IgD-negative memory B cell (primary cell): ENCODE measurements around the gene PHF24. TPM values are rescaled to one million over a fixed set of nuclear protein-coding genes. Genes with fewer than 3 reads are reported as not detected.
A peak's percentile ranks its signal among the peaks of the same experiment; 100 is the strongest.
"Not testable (repeated sequence)": the region's sequence is repeated elsewhere in the genome, so short reads cannot be mapped to it uniquely, and the experiment has no call there.

Experiments
- H3K27ac Mint-ChIP-seq, 3 donors: one replicate each; pipeline ENCODE4 v1.8.0; 2020 to 2022; ENCODE audit warnings: mild to moderate bottlenecking in 3 of 3, mixed read lengths in 3 of 3, moderate library complexity in 1 of 3
- H3K27me3 Mint-ChIP-seq: one replicate; pipeline ENCODE4 v1.8.0; 2021; ENCODE audit warnings: mixed read lengths
- H3K36me3 Mint-ChIP-seq: one replicate; pipeline ENCODE4 v1.8.0; 2020; ENCODE audit warnings: mild to moderate bottlenecking, mixed read lengths
- H3K4me1 Mint-ChIP-seq, 3 donors: one replicate each; pipeline ENCODE4 v1.8.0; 2020 to 2022; ENCODE audit warnings: mixed read lengths in 3 of 3, mild to moderate bottlenecking in 1 of 3
- H3K4me3 Mint-ChIP-seq, 4 donors: one replicate each; pipeline ENCODE4 v1.8.0; 2020 to 2022; ENCODE audit warnings: mild to moderate bottlenecking in 4 of 4, mixed read lengths in 4 of 4, moderate library complexity in 3 of 4
- H3K9me3 Mint-ChIP-seq, 3 donors: one replicate each; pipeline ENCODE4 v1.8.0; 2020 to 2021; ENCODE audit warnings: mixed read lengths in 3 of 3, mild to moderate bottlenecking in 1 of 3
- polyA plus RNA-seq: library from polyadenylated mRNA; unstranded; fragments of 300-500 nt; fragmentation: Illumina TruSeq; gene quantifications from one replicate; pipeline ENCODE4 v1.2.3, GENCODE V29; 2021

PHF24 gene
- polyA plus RNA-seq: 0.06 TPM

- Mint-ChIP-seq H3K9me3 (no peaks in the 10 kb centered on the region), H3K27ac (no peak within 1 kb of the TSS)
Measured at GRCh38 chr9:34957492-34958410, at the start of gene PHF24. Gene PHF24, plus strand, starts transcription at chr9:34958285. Its CDS starts 13,014 bp downstream, at chr9:34971299.

GRCh38 chr9:34927061-34927460 lies 31.0 kb upstream of the PHF24 start:
- H3K27ac Mint-ChIP-seq: peak overlapping the region in 1 of 3 donors; percentile 47
- peaks cover 10 to 17% (median 17%) of the 10 kb centered on the region in 3 donors for H3K9me3 Mint-ChIP-seq
- H3K4me3 Mint-ChIP-seq: no peak overlapping the region
- peaks cover 2% of the 10 kb centered on the region for H3K36me3 Mint-ChIP-seq
- H3K27me3 Mint-ChIP-seq: peaks cover 10% of the 10 kb centered on the region
- H3K4me1 Mint-ChIP-seq: no peaks in the 10 kb centered on the region

More at GRCh38 chr9:34957492-34958410, at the start of gene PHF24:
- peaks cover 35% of the 10 kb centered on the region for H3K27me3 Mint-ChIP-seq
- peak within 1 kb of the TSS; percentile 67 to 79 (median 74) for H3K4me3 Mint-ChIP-seq
- H3K36me3 Mint-ChIP-seq: no peaks in the 10 kb centered on the region
- H3K4me1 Mint-ChIP-seq: peaks cover 0 to 4% (median 0%) of the 10 kb centered on the region in 3 donors

DNA sequence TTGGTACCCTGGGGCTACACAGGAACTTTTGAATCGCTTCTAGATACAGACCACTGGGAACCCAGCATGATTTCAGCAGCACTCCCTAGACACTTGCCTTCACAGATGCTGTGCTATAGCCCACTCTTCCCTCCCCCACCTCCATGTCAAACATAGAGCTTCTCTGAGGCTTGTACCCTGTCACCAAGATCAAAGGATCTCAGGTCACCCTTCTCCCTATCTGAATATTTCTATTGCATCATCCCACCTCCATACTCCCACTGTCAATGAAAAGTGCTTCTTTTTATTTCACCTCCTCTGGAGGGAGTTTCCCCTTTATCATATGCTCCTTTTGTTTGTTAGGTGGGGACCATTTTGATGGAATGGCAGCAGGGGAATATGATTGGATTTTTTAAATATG lies 29.2 kb upstream of the PHF24 start:
- Mint-ChIP-seq H3K27ac (no peak overlapping the region), H3K27me3 (peaks cover 12% of the 10 kb centered on the region), H3K4me1 (no peaks in the 10 kb centered on the region), H3K36me3 (peaks cover 2% of the 10 kb centered on the region), H3K9me3 (peaks cover 8 to 17% (median 17%) of the 10 kb centered on the region in 3 donors), H3K4me3 (no peak overlapping the region)

- Mint-ChIP-seq H3K36me3 (no peaks in the 10 kb centered on the region), H3K4me1 (no peaks in the 10 kb centered on the region), H3K9me3 (peaks cover 8 to 12% (median 11%) of the 10 kb centered on the region in 3 donors), H3K27ac (no peak overlapping the region), H3K27me3 (peaks cover 10% of the 10 kb centered on the region), H3K4me3 (no peak overlapping the region)
Measured at GRCh38 chr9:34929506-34930102, 28.5 kb upstream of the PHF24 start.

DNA sequence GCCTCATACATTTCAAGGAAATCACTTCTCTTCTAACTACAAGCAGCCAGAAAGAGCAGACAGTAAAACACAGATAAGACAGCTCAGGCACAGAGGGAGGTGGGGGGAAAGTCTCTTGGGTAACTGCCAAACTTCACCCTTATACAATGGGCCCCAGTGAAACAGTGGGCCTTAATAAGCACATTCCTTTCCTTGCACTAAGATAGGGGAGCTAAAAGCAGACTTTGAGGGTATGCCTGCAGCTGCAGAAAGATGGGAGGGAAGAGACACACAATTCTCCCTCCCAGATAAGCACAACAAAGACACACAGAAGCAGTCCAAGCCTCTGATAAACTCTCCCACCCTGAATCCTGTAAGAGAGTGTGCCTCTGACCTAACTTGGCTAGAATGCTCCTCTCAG lies 18.1 kb upstream of the PHF24 start:
- H3K36me3 Mint-ChIP-seq, H3K4me1 Mint-ChIP-seq, H3K27me3 Mint-ChIP-seq, H3K27ac Mint-ChIP-seq, H3K9me3 Mint-ChIP-seq, H3K4me3 Mint-ChIP-seq: not testable (repeated sequence)

- Mint-ChIP-seq H3K27ac (no peak overlapping the region), H3K9me3 (peaks cover 0 to 4% (median 3%) of the 10 kb centered on the region in 3 donors), H3K4me1 (no peaks in the 10 kb centered on the region), H3K36me3 (no peaks in the 10 kb centered on the region), H3K27me3 (peaks cover 10% of the 10 kb centered on the region), H3K4me3 (no peak overlapping the region)
Measured at GRCh38 chr9:34948451-34948850, 9.6 kb upstream of the PHF24 start.

GRCh38 chr9:34954225-34954624 lies 3.9 kb upstream of the PHF24 start:
- peaks cover 0 to 4% (median 0%) of the 10 kb centered on the region in 3 donors for H3K4me1 Mint-ChIP-seq
- peak overlapping the region in 1 of 4 donors; percentile 45 for H3K4me3 Mint-ChIP-seq
- no peak overlapping the region for H3K27ac Mint-ChIP-seq
- H3K36me3 Mint-ChIP-seq: no peaks in the 10 kb centered on the region
- H3K27me3 Mint-ChIP-seq: peaks cover 23% of the 10 kb centered on the region
- H3K9me3 Mint-ChIP-seq: peaks cover 0 to 4% (median 3%) of the 10 kb centered on the region in 3 donors

- not testable (repeated sequence) for H3K4me3 Mint-ChIP-seq, H3K36me3 Mint-ChIP-seq, H3K4me1 Mint-ChIP-seq, H3K9me3 Mint-ChIP-seq
- Mint-ChIP-seq H3K27me3 (peaks cover 33% of the 10 kb centered on the region), H3K27ac (peak overlapping the region in 1 of 3 donors; percentile 47)
Measured at GRCh38 chr9:34956066-34956465, 2.0 kb upstream of the PHF24 start.

- Mint-ChIP-seq H3K27me3 (peaks cover 33% of the 10 kb centered on the region), H3K9me3 (peaks cover 0 to 2% (median 0%) of the 10 kb centered on the region in 3 donors), H3K27ac (peak overlapping the region in 1 of 3 donors; percentile 47), H3K4me3 (peak overlapping the region in 2 of 4 donors; percentile 2 to 67), H3K4me1 (peaks cover 0 to 4% (median 0%) of the 10 kb centered on the region in 3 donors), H3K36me3 (no peaks in the 10 kb centered on the region)
Measured at GRCh38 chr9:34956648-34957047, 1.4 kb upstream of the PHF24 start.

DNA sequence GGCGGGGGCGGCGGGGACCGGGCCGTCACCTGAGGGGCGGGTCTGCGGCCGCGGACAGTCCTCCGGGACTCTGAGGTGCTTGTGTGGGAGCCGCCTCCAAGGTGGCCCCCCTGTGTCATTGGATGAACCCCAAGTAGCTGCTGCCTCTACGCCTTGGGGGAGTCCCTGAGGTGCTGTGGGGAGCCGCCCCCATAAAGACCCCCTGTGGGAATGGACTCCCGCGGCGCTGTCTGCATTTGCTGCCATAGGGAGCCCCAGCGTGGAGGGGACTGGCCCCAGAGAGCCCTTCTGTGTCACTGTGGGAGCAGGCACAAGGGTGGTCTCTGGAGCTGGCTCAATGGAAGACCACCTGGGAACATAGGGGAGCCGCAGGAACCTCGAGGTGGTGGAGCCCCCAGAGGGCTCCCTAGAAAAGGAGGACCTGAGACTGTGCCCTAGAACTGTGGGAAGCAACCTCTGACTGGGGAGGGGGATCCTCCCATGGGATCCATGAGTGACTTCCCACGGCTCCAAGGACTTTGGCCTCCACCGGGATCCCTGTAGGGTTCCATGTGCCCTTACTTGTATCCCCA lies 412 bp downstream of the PHF24 start:
- no peaks in the 10 kb centered on the region for H3K36me3 Mint-ChIP-seq
- peaks cover 41% of the 10 kb centered on the region for H3K27me3 Mint-ChIP-seq
- H3K4me1 Mint-ChIP-seq: peaks cover 0 to 4% (median 0%) of the 10 kb centered on the region in 3 donors
- no peaks in the 10 kb centered on the region for H3K9me3 Mint-ChIP-seq
- H3K27ac Mint-ChIP-seq: no peak overlapping the region
- peak overlapping the region in 3 of 4 donors; percentile 38 to 79 (median 75) for H3K4me3 Mint-ChIP-seq

DNA sequence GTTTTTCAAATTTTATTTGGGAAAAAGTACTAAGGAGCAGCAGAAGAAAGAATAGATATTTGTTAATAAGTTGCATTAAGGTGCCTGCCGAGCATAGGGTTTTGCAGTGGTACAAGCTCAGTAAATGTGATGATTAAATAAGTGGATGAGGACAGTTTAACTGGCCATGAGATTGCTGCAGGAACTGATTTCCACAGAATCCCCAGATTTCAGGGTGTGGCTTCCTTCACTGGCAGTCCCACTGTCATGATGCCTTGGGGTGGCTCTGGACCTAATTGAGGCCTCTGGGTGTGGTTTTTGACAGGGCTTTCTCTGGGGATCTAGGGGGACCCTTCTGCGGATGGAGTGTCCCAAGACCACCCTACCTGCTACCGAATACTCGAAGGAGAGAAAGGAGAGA lies 1.4 kb downstream of the PHF24 start:
- Mint-ChIP-seq H3K27me3 (peaks cover 48% of the 10 kb centered on the region), H3K9me3 (no peaks in the 10 kb centered on the region), H3K4me1 (peaks cover 0 to 4% (median 0%) of the 10 kb centered on the region in 3 donors), H3K36me3 (no peaks in the 10 kb centered on the region), H3K4me3 (peak overlapping the region in 1 of 4 donors; percentile 57), H3K27ac (no peak overlapping the region)

DNA sequence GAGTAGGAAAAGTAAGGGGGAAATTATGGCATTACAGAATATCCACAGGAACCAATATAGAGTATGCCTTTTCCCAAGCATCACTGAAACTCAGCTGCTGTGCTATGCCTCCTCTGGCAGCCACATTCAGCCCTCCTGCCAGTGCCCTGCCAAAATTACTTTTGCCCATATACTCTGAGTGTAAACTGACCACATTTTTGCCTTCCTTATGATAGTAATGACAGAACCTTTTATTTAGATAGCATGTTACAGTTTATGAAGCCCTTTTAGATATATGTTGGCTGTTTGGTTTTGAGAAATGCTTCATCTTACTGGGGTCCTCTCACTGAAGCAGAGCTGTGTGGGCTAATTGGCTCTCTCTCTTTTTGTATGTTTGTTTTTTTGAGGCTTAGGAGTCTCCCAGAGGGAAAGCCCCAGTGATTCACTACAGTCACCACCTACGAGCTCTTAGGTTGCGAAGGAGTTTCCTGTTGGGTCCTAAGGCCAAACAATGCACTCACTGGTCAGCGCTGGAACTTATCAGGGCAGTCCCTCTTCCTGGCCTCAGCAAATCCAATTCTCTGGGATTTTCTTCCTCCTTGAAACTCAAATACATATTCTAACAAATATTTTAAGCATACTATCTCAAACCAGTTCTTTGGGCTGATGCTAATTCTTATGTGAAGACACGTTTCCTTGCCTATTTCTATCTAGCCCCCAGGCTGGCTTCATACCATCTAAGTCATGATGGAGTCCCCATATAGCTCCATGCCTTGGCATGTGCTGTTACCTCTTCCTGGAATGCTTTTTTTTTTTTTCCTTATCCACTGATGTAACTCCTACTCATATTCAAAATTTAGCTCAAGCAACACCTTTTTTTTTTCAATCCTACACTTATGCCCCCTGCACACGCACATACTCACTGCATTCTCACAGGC lies 3.7 kb downstream of the PHF24 start:
- H3K27ac Mint-ChIP-seq: no peak overlapping the region
- no peaks in the 10 kb centered on the region for H3K36me3 Mint-ChIP-seq
- H3K27me3 Mint-ChIP-seq: peaks cover 46% of the 10 kb centered on the region

DNA sequence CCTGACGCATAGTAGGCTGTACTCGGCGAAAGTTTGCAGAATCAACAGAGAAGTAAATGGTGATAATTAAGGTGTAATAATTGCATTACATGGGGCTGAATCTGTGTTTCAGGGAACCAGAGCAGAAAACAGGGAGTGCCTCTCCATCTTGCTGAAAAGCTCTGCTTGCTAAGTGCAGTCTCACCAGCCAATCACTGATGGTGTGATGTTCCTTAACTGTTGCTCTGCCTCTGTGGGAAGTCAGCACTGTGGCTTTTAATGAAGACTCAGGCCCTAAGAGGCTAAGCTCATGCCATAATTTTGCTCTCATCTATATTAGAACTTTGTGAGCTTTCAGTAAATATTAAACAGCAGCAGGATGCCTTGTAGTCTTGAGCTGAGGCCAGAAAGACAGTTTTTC lies 4.5 kb downstream of the PHF24 start:
- Mint-ChIP-seq H3K4me3 (no peak overlapping the region), H3K36me3 (no peaks in the 10 kb centered on the region)

More for the DNA sequence above, 3.7 kb downstream of the PHF24 start:
- Mint-ChIP-seq H3K4me3 (no peak overlapping the region), H3K9me3 (no peaks in the 10 kb centered on the region), H3K4me1 (peaks cover 0 to 3% (median 0%) of the 10 kb centered on the region in 3 donors)

GRCh38 chr9:34963552-34963951 lies 5.5 kb downstream of the PHF24 start:
- Mint-ChIP-seq H3K4me3 (no peak overlapping the region), H3K4me1 (no peaks in the 10 kb centered on the region), H3K27me3 (peaks cover 46% of the 10 kb centered on the region), H3K9me3 (no peaks in the 10 kb centered on the region), H3K36me3 (no peaks in the 10 kb centered on the region), H3K27ac (no peak overlapping the region)

More for the DNA sequence above, 4.5 kb downstream of the PHF24 start:
- Mint-ChIP-seq H3K27ac (no peak overlapping the region), H3K9me3 (no peaks in the 10 kb centered on the region), H3K4me1 (no peaks in the 10 kb centered on the region), H3K27me3 (peaks cover 46% of the 10 kb centered on the region)
